ENCODE measurements around the gene PDIA4.

The PDIA4 gene

DNA sequence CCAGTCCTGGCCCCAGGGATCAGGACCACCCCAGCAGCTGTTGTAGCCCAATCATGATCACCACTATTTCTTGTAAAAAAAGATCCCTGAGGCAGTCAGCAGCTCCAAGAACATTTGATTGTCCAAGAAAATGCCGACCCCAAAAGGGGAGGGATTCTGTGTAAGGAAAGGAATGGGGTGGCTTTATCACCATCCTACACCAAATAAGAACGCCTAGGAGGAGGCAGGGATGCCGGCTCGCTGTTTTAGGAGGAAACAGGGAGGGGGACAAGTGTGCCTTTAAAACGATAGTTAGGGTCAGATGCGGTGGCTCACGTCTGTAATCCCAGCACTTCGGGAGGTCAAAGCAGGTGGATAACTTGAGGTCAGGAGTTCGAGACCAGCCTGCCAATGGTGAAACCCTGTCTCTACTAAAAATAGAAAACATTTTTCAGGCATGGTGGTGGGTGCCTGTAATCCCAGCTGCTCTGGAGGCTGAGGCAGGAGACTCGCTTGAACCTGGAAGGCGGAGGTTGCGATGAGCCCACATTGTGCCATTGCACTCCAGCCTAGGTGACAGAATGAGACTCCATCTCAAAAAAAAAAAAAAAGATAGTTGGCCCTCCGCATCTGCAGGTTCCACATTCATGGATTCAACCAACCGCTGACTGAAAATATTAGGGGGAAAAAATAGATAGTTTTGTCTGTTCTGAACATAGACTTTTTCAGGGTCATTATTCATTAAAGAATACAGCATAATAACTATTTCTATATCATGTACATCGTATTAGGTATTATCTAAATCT, 63.6 kb downstream of the PDIA4 start:
- no peak for DNase-seq

DNA sequence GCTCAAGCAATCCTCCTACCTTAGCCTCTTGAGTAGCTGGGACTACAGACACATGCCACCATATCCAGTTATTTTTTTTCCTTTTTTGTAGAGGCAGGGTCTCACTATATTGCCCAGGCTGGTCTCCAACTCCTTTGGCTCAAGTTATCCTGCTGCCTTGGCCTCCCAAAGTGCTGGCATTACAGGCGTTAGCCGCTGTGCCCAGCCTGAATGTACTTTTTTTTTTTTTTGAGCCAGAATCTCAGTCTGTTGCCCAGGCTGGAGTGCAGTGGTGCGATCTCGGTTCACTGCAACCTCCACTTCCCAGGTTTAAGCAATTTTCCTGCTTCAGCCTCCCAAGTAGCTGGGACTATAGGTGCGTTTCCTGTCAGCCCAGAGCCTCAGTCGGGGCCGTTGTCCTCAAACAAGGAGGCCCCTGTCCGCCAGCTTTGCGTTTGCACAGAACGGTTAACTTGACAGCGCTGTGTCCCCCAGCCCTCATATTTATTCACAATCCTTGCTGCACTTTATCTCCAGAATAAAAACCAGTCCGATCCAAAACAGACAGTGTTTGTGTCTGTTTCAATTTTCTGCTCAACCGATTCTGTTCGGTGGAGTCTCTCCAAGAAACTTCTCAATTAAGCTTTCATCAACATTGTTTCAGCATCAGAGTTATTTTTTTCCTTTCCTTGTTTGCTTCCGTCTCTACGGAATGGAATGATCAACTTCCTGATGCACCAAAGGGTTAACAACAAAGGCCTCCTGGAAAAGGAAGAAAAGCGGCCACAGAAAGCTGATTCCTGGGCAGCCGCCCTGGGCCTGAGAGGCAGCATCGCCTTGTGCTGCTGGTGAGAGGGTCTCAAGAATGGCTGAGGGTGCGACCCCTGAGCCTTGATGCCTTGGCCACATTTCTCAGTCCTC, 64.5 kb downstream of the PDIA4 start:
- no peak for DNase-seq

GRCh38 chr7:148962823-148963582, 65.3 kb downstream of the PDIA4 start:
- DNase-seq = peak; percentile 18 to 79 (median 43)

DNA sequence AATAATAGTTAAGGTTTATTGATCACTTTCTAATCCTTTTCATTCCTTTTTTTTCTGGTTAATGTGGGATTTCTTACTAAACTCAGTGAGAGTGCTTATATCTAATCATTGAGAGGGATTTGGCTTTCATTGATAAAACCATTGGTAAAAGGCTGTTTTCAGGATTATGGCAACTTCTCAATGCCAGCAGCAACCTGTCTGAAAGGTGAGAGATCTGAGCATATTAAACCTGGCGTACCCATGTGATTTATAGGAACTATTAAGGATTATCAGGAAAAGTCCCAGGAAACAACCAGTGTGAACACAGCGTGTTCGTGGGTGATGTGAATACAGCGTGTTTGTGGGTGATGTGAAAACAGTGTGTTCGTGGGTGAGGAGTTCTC, 65.9 kb downstream of the PDIA4 start:
- DNase-seq = no peak

DNA sequence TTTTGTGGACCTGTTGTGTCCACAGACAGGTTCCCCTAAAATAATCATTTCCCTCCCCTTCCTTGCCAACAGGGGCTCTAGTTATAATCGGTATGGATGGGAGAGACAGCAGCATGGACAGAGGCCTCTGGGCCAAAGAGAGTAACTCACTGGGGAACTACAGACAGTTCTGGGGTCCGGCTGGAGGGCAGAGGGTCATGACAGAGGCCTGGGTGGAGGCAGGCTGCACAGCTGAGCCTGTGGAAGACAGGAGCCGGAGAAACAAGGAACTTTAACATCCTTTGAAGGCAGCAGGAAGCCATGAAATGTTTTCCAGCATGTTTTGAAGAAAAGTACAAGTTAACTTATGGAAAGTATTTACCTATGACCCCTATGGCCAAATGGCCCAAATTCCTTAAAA, 68.6 kb downstream of the PDIA4 start:
- DNase-seq = no peak

DNA sequence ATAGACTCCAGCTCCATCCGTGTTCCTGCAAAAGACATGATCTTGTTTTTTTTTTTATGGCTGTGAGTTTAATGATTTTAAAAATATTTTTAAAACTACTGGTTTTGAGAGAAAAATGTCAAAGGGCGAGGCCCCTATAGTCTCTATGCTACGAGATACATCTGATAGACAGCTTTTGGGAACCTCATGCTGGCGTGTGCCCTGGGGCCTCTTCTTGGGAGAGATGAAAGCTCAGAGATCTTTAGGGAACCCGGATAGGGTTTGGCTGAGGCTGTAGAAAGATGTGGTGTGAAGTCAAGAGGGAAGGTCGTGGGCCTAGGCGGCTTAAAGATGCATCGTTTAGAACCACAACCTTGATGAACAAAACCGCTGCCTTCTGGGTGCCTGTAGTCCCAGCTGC, 70.2 kb downstream of the PDIA4 start:
- no peak for DNase-seq

GRCh38 chr7:148954766-148955165, 73.5 kb downstream of the PDIA4 start:
- DNase-seq = no peak

DNA sequence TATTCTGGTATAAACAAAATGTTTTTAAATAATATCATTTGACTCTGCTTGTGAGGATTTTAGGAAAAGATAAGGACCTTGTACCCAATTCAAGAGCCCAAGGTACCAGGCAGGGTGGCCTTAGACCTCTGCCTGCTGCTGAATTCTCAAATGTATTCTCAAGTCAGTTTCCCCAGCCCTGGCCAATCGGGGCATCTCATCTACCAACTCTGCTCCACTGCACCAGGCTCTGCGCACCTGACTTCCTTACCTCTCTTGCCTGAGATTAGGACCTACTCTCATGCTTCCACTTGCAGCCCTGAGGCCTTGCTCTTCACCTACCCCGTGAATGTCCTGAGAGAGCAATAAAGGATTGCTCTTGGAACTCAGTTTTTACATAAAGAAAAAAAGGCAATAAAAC, 74.6 kb downstream of the PDIA4 start:
- no peak for DNase-seq
